Kasumi-1 (cell line): ENCODE data around the gene IRGQ.
"Not testable (repeated sequence)": the region's sequence is repeated elsewhere in the genome, so short reads cannot be mapped to it uniquely, and the experiment has no call there.

Source experiments
- DNase-seq, 2 experiments: peaks; one replicate each; lab custom pipeline; 2025; lab: John Stamatoyannopoulos, UW

IRGQ gene

GRCh38 chr19:43597876-43598275 is 1.9 kb upstream of the IRGQ start:
- DNase-seq: no peak

GRCh38 chr19:43596842-43597461 is 1.0 kb upstream of the IRGQ start:
- no peak for DNase-seq

GRCh38 chr19:43595605-43595998 is 332 bp downstream of the IRGQ start:
- no peak for DNase-seq

- DNase-seq: peak; percentile 67 to 70
Measured at GRCh38 chr19:43594710-43595604, 977 bp downstream of the IRGQ start.

- no peak for DNase-seq
Measured at GRCh38 chr19:43594081-43594697, 1.7 kb downstream of the IRGQ start.

GRCh38 chr19:43592800-43593350 is 3.1 kb downstream of the IRGQ start:
- no peak for DNase-seq

- DNase-seq: no peak
Measured at GRCh38 chr19:43591904-43592772, 3.8 kb downstream of the IRGQ start.

GRCh38 chr19:43589678-43590077 is 6.3 kb downstream of the IRGQ start:
- no peak for DNase-seq

GRCh38 chr19:43589277-43589676 is 6.7 kb downstream of the IRGQ start:
- no peak for DNase-seq

- DNase-seq: not testable (repeated sequence)
Measured at GRCh38 chr19:43587029-43587428, 8.9 kb downstream of the IRGQ start.

GRCh38 chr19:43586346-43586745 is 9.6 kb downstream of the IRGQ start:
- no peak for DNase-seq

GRCh38 chr19:43584484-43584883 is 11.4 kb downstream of the IRGQ start:
- no peak for DNase-seq

GRCh38 chr19:43582495-43582894 is 13.4 kb downstream of the IRGQ start:
- DNase-seq: no peak

- DNase-seq: no peak
Measured at GRCh38 chr19:43581467-43581866, 14.5 kb downstream of the IRGQ start.

GRCh38 chr19:43578787-43579186 is 17.1 kb downstream of the IRGQ start:
- DNase-seq: no peak

- DNase-seq: no peak
Measured at GRCh38 chr19:43575955-43576878, 19.7 kb downstream of the IRGQ start.

- DNase-seq: peak; percentile 98 to 99
Measured at GRCh38 chr19:43575156-43575950, 20.6 kb downstream of the IRGQ start, which contains the start of the genes PINLYP and XRCC1. PINLYP (plus strand) TSS chr19:43575801; CDS start chr19:43577192, 1,391 bp downstream. XRCC1 (minus strand) TSS chr19:43575527; CDS start chr19:43575458, 69 bp downstream.

GRCh38 chr19:43574424-43575155 is 21.3 kb downstream of the IRGQ start:
- DNase-seq: no peak

GRCh38 chr19:43572171-43572588 is 23.8 kb downstream of the IRGQ start:
- no peak for DNase-seq
